Measurements from ENCODE around the gene DUSP22. TPM values are rescaled to one million over a fixed set of nuclear protein-coding genes. Genes with fewer than 3 reads are reported as not detected.

The DUSP22 gene
- total RNA-seq, 4 donors from 2014 or later = 34.7 to 75.9 (median 48.5) TPM

GRCh38 chr6:390914-391558, 98.7 kb downstream of the DUSP22 start:
- Histone ChIP-seq H3K4me1 (peaks cover 0 to 30% (median 0%) of the 10 kb centered on the region in 4 donors), H3K27me3 (peaks cover 0 to 31% of the 10 kb centered on the region in 2 donors), H3K9me3 (no peaks in the 10 kb centered on the region), H3K27ac (peak overlapping the region in 3 of 4 donors; percentile 17 to 91 (median 73)), H3K36me3 (no peaks in the 10 kb centered on the region), H3K4me3 (peak overlapping the region; percentile 50 to 81 (median 57))
- TF ChIP-seq CTCF (IDR thresholded peaks at IDR 0.05) = no peak
- DNase-seq = peak in 2 of 3 donors; percentile 52 to 62

GRCh38 chr6:391559-392440, 99.5 kb downstream of the DUSP22 start, which contains the start of gene IRF4:
IRF4 (plus strand) TSS chr6:391752; CDS start chr6:393153, 1,401 bp downstream.
- Histone ChIP-seq H3K36me3 (no peaks in the 10 kb centered on the region), H3K27ac (peak within 1 kb of the TSS in 3 of 4 donors; percentile 17 to 91 (median 73)), H3K4me3 (peak within 1 kb of the TSS; percentile 50 to 81 (median 57)), H3K9me3 (no peaks in the 10 kb centered on the region), H3K4me1 (peaks cover 0 to 30% (median 0%) of the 10 kb centered on the region in 4 donors), H3K27me3 (peaks cover 0 to 31% of the 10 kb centered on the region in 2 donors)
- peak in 2 of 3 donors; percentile 91 to 92 for DNase-seq
- TF ChIP-seq POLR2A (IDR thresholded peaks at IDR 0.05) = peak in 1 of 2 donors; percentile 27
- TF ChIP-seq CTCF (IDR thresholded peaks at IDR 0.05) = no peak

- peaks cover 0 to 30% (median 0%) of the 10 kb centered on the region in 4 donors for H3K4me1 ChIP-seq
- peak in 1 of 3 donors; percentile 51 for DNase-seq
- H3K27ac ChIP-seq = peak overlapping the region in 2 of 4 donors; percentile 73 to 91
- TF ChIP-seq CTCF (IDR thresholded peaks at IDR 0.05) = no peak
- TF ChIP-seq POLR2A (IDR thresholded peaks at IDR 0.05) = no peak
- H3K9me3 ChIP-seq = no peaks in the 10 kb centered on the region
- H3K36me3 ChIP-seq = no peaks in the 10 kb centered on the region
- H3K27me3 ChIP-seq = peaks cover 0 to 31% of the 10 kb centered on the region in 2 donors
- peak overlapping the region; percentile 50 to 81 (median 57) for H3K4me3 ChIP-seq
Observed at GRCh38 chr6:392441-393390, 100.4 kb downstream of the DUSP22 start.

- peaks cover 0 to 30% (median 2%) of the 10 kb centered on the region in 4 donors for H3K4me1 ChIP-seq
- H3K9me3 ChIP-seq = no peaks in the 10 kb centered on the region
- peak in 1 of 3 donors; percentile 46 for DNase-seq
- no peaks in the 10 kb centered on the region for H3K36me3 ChIP-seq
- peaks cover 0 to 31% of the 10 kb centered on the region in 2 donors for H3K27me3 ChIP-seq
- H3K27ac ChIP-seq = peak overlapping the region in 1 of 4 donors; percentile 91
- TF ChIP-seq CTCF (IDR thresholded peaks at IDR 0.05) = no peak
- no peak for TF ChIP-seq POLR2A (IDR thresholded peaks at IDR 0.05)
- H3K4me3 ChIP-seq = peak overlapping the region; percentile 50 to 81 (median 57)
Observed at GRCh38 chr6:393391-394221, 101.3 kb downstream of the DUSP22 start.

All from Peyer's patch (tissue), 4 donors.